Muscle layer of colon (tissue), 2 donors: ENCODE measurements around the gene MAB21L3.

Source experiments
- H3K27ac ChIP-seq: one replicate; pipeline ENCODE4 v1.7.0; 2013; ENCODE audit warnings: low read depth, mild to moderate bottlenecking, low read length, moderate library complexity
- H3K27me3 ChIP-seq, 2 donors: one replicate each; pipeline ENCODE4 v1.7.0; 2013; ENCODE audit warnings: low read length in 2 of 2, mild to moderate bottlenecking in 2 of 2; ENCODE audit not compliant: insufficient read depth in 2 of 2, control insufficient read depth in 1 of 2
- H3K36me3 ChIP-seq: one replicate; pipeline ENCODE4 v1.7.0; 2013; ENCODE audit warnings: mild to moderate bottlenecking, low read length; ENCODE audit not compliant: insufficient read depth
- H3K4me1 ChIP-seq: one replicate; pipeline ENCODE4 v1.7.0; 2013; ENCODE audit warnings: mild to moderate bottlenecking, low read length; ENCODE audit not compliant: insufficient read depth
- H3K4me3 ChIP-seq, 2 donors: one replicate each; pipeline ENCODE4 v1.7.0; 2013; ENCODE audit warnings: low read length in 2 of 2, low read depth in 1 of 2, mild to moderate bottlenecking in 1 of 2, moderate library complexity in 1 of 2
- H3K9ac ChIP-seq: one replicate; pipeline ENCODE4 v1.7.0; 2013; ENCODE audit warnings: low read length
- H3K9me3 ChIP-seq: one replicate; pipeline ENCODE4 v1.7.0; 2013; ENCODE audit warnings: mild to moderate bottlenecking, low read length
- donor health status: abdominal sarcoma.
- donor health status: Adenocarcinoma of cecum.

The MAB21L3 gene

GRCh38 chr1:116110567-116111523 is at the start of gene MAB21L3:
Gene MAB21L3 (plus strand): TSS chr1:116111399. CDS start chr1:116112616, 1,217 bp downstream.
- H3K9me3 ChIP-seq: no peaks in the 10 kb centered on the region
- H3K27me3 ChIP-seq: no peaks in the 10 kb centered on the region
- no peak within 1 kb of the TSS for H3K27ac ChIP-seq
- no peak within 1 kb of the TSS for H3K9ac ChIP-seq
- H3K4me3 ChIP-seq: no peak within 1 kb of the TSS
- no peaks in the 10 kb centered on the region for H3K36me3 ChIP-seq
- H3K4me1 ChIP-seq: peaks cover 3% of the 10 kb centered on the region

- Histone ChIP-seq H3K4me1 (no peaks in the 10 kb centered on the region), H3K27me3 (no peaks in the 10 kb centered on the region), H3K27ac (no peak overlapping the region), H3K36me3 (no peaks in the 10 kb centered on the region), H3K9me3 (no peaks in the 10 kb centered on the region), H3K4me3 (no peak overlapping the region), H3K9ac (no peak overlapping the region)
Measured at GRCh38 chr1:116062201-116062600, 49.0 kb upstream of the MAB21L3 start.

- no peaks in the 10 kb centered on the region for H3K27me3 ChIP-seq
- H3K9me3 ChIP-seq: no peaks in the 10 kb centered on the region
- H3K4me1 ChIP-seq: no peaks in the 10 kb centered on the region
- H3K4me3 ChIP-seq: no peak overlapping the region
- no peak overlapping the region for H3K9ac ChIP-seq
- no peak overlapping the region for H3K27ac ChIP-seq
- H3K36me3 ChIP-seq: no peaks in the 10 kb centered on the region
Measured at GRCh38 chr1:116064616-116065015, 46.6 kb upstream of the MAB21L3 start.

GRCh38 chr1:116066868-116067565 is 44.2 kb upstream of the MAB21L3 start:
- Histone ChIP-seq H3K27me3 (no peaks in the 10 kb centered on the region), H3K9me3 (no peaks in the 10 kb centered on the region), H3K36me3 (no peaks in the 10 kb centered on the region), H3K9ac (no peak overlapping the region), H3K4me3 (no peak overlapping the region), H3K27ac (no peak overlapping the region), H3K4me1 (no peaks in the 10 kb centered on the region)

GRCh38 chr1:116067566-116067890 is 43.7 kb upstream of the MAB21L3 start:
- H3K9ac ChIP-seq: no peak overlapping the region
- H3K4me1 ChIP-seq: no peaks in the 10 kb centered on the region
- no peaks in the 10 kb centered on the region for H3K27me3 ChIP-seq
- no peak overlapping the region for H3K27ac ChIP-seq
- no peaks in the 10 kb centered on the region for H3K36me3 ChIP-seq
- H3K4me3 ChIP-seq: no peak overlapping the region
- no peaks in the 10 kb centered on the region for H3K9me3 ChIP-seq

GRCh38 chr1:116075575-116075974 is 35.6 kb upstream of the MAB21L3 start:
- H3K9ac ChIP-seq: no peak overlapping the region
- H3K27ac ChIP-seq: no peak overlapping the region
- no peaks in the 10 kb centered on the region for H3K36me3 ChIP-seq
- no peak overlapping the region for H3K4me3 ChIP-seq
- no peaks in the 10 kb centered on the region for H3K4me1 ChIP-seq
- H3K9me3 ChIP-seq: no peaks in the 10 kb centered on the region
- H3K27me3 ChIP-seq: no peaks in the 10 kb centered on the region

GRCh38 chr1:116075990-116076389 is 35.2 kb upstream of the MAB21L3 start:
- H3K27me3 ChIP-seq: no peaks in the 10 kb centered on the region
- H3K4me3 ChIP-seq: no peak overlapping the region
- H3K9me3 ChIP-seq: no peaks in the 10 kb centered on the region
- no peak overlapping the region for H3K9ac ChIP-seq
- no peaks in the 10 kb centered on the region for H3K36me3 ChIP-seq
- no peaks in the 10 kb centered on the region for H3K4me1 ChIP-seq
- H3K27ac ChIP-seq: no peak overlapping the region

- Histone ChIP-seq H3K9me3 (no peaks in the 10 kb centered on the region), H3K4me1 (no peaks in the 10 kb centered on the region), H3K36me3 (no peaks in the 10 kb centered on the region), H3K4me3 (no peak overlapping the region), H3K9ac (no peak overlapping the region), H3K27ac (no peak overlapping the region), H3K27me3 (no peaks in the 10 kb centered on the region)
Measured at GRCh38 chr1:116076831-116077230, 34.4 kb upstream of the MAB21L3 start.

GRCh38 chr1:116078699-116079223 is 32.4 kb upstream of the MAB21L3 start:
- H3K27ac ChIP-seq: no peak overlapping the region
- no peak overlapping the region for H3K4me3 ChIP-seq
- H3K9ac ChIP-seq: no peak overlapping the region
- no peaks in the 10 kb centered on the region for H3K9me3 ChIP-seq
- H3K36me3 ChIP-seq: no peaks in the 10 kb centered on the region
- H3K4me1 ChIP-seq: no peaks in the 10 kb centered on the region
- H3K27me3 ChIP-seq: no peaks in the 10 kb centered on the region

- Histone ChIP-seq H3K27ac (no peak overlapping the region), H3K4me3 (no peak overlapping the region), H3K9ac (no peak overlapping the region), H3K4me1 (no peaks in the 10 kb centered on the region), H3K36me3 (no peaks in the 10 kb centered on the region), H3K9me3 (no peaks in the 10 kb centered on the region), H3K27me3 (no peaks in the 10 kb centered on the region)
Measured at GRCh38 chr1:116087628-116088027, 23.6 kb upstream of the MAB21L3 start.

GRCh38 chr1:116089870-116090269 is 21.3 kb upstream of the MAB21L3 start:
- H3K4me1 ChIP-seq: no peaks in the 10 kb centered on the region
- no peak overlapping the region for H3K27ac ChIP-seq
- no peaks in the 10 kb centered on the region for H3K36me3 ChIP-seq
- H3K27me3 ChIP-seq: no peaks in the 10 kb centered on the region
- H3K9me3 ChIP-seq: no peaks in the 10 kb centered on the region
- H3K9ac ChIP-seq: no peak overlapping the region
- H3K4me3 ChIP-seq: no peak overlapping the region
